ENCODE results near the gene AGAP3.

GRCh38 chr7:151051108-151051507 lies 35.2 kb upstream of the AGAP3 start:
- TF ChIP-seq YY1 (IDR thresholded peaks at IDR 0.05; ENCODE audit: extremely low read depth, insufficient replicate concordance, low read depth, low read length) = no peak
- TF ChIP-seq POLR2AphosphoS5 (IDR thresholded peaks at IDR 0.05; ENCODE audit: low read depth, low read length) = no peak
- TF ChIP-seq POLR2A (IDR thresholded peaks at IDR 0.05; ENCODE audit: borderline replicate concordance, extremely low read depth, insufficient read depth, insufficient read length) = no peak
- TF ChIP-seq, protein P1, sequence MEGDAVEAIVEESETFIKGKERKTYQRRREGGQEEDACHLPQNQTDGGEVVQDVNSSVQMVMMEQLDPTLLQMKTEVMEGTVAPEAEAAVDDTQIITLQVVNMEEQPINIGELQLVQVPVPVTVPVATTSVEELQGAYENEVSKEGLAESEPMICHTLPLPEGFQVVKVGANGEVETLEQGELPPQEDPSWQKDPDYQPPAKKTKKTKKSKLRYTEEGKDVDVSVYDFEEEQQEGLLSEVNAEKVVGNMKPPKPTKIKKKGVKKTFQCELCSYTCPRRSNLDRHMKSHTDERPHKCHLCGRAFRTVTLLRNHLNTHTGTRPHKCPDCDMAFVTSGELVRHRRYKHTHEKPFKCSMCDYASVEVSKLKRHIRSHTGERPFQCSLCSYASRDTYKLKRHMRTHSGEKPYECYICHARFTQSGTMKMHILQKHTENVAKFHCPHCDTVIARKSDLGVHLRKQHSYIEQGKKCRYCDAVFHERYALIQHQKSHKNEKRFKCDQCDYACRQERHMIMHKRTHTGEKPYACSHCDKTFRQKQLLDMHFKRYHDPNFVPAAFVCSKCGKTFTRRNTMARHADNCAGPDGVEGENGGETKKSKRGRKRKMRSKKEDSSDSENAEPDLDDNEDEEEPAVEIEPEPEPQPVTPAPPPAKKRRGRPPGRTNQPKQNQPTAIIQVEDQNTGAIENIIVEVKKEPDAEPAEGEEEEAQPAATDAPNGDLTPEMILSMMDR (IDR thresholded peaks at IDR 0.05 in 2 of 3, conservative IDR thresholded peaks at IDR 0.05 in 1 of 3; ENCODE audit: borderline replicate concordance in 1 of 3, insufficient read depth in 1 of 3, low read depth in 2 of 3, low read length in 2 of 3) = no peak
- no peak for TF ChIP-seq FOSL1 (IDR thresholded peaks at IDR 0.05; ENCODE audit: low read depth)
- no peak for TF ChIP-seq ZBTB33 (IDR thresholded peaks at IDR 0.05; ENCODE audit: extremely low read depth, insufficient replicate concordance, low read length)
- TF ChIP-seq, protein P2, sequence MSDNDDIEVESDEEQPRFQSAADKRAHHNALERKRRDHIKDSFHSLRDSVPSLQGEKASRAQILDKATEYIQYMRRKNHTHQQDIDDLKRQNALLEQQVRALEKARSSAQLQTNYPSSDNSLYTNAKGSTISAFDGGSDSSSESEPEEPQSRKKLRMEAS (IDR thresholded peaks at IDR 0.05) = no peak
